CD4-positive, alpha-beta memory T cell (primary cell): Measurements from ENCODE around the gene PSMD1. TPM values are rescaled to one million over a fixed set of nuclear protein-coding genes. Genes with fewer than 3 reads are reported as not detected.

Experiments
- CTCF ChIA-PET: fragments of 350-600 bp; sonication (Branson Sonifier 250); formaldehyde crosslinking; loops from one replicate; lab custom pipeline; 2021; ENCODE audit warnings: inconsistent platforms; ENCODE audit not compliant: partially characterized antibody; lab: Charles Lee
- POLR2A ChIA-PET: fragments of 350-600 bp; sonication (Branson Sonifier 250); formaldehyde crosslinking; loops from one replicate; lab custom pipeline; 2021; ENCODE audit not compliant: partially characterized antibody; lab: Charles Lee
- DNase-seq, 5 donors: peaks; one replicate each; pipeline versions ENCODE4 v3.0.0 to v3.0.0-alpha.2; 2020 to 2022; ENCODE audit warnings: mixed read lengths in 1 of 5
- H3K27ac ChIP-seq: one replicate; pipeline ENCODE4 v1.7.0; 2013; ENCODE audit warnings: low read depth, low read length
- H3K27me3 ChIP-seq: 2 replicates; pipeline ENCODE4 v1.7.0; 2013; ENCODE audit warnings: mild to moderate bottlenecking, low read length, moderate library complexity; ENCODE audit not compliant: insufficient read depth
- H3K36me3 ChIP-seq: 2 replicates; pipeline ENCODE4 v1.7.0; 2013; ENCODE audit warnings: mild to moderate bottlenecking, low read length, moderate library complexity; ENCODE audit not compliant: insufficient read depth
- H3K4me1 ChIP-seq: 2 replicates; pipeline ENCODE4 v1.7.0; 2013; ENCODE audit warnings: mild to moderate bottlenecking, low read length, moderate library complexity; ENCODE audit not compliant: insufficient read depth
- H3K4me3 ChIP-seq, 2 donors: one replicate each; pipeline ENCODE4 v1.7.0; 2013; ENCODE audit warnings: low read length in 2 of 2, mild to moderate bottlenecking in 1 of 2
- H3K9me3 ChIP-seq, 2 donors: one replicate each; pipeline ENCODE4 v1.7.0; 2013; ENCODE audit warnings: low read length in 2 of 2, control low read depth in 1 of 2; ENCODE audit not compliant: control insufficient read depth in 1 of 2
- H3K27ac Mint-ChIP-seq, 7 donors: one replicate each; pipeline ENCODE4 v1.8.0; 2020 to 2021; ENCODE audit warnings: mixed read lengths in 7 of 7, mild to moderate bottlenecking in 6 of 7, inconsistent platforms in 3 of 7, moderate library complexity in 3 of 7
- H3K27me3 Mint-ChIP-seq, 2 donors: one replicate each; pipeline ENCODE4 v1.8.0; 2020 to 2021; ENCODE audit warnings: mixed read lengths in 2 of 2
- H3K36me3 Mint-ChIP-seq, 2 donors: one replicate each; pipeline ENCODE4 v1.8.0; 2020 to 2021; ENCODE audit warnings: mixed read lengths in 2 of 2, inconsistent platforms in 1 of 2, mild to moderate bottlenecking in 1 of 2
- H3K4me1 Mint-ChIP-seq, 4 donors: one replicate each; pipeline ENCODE4 v1.8.0; 2020 to 2021; ENCODE audit warnings: mixed read lengths in 4 of 4, mild to moderate bottlenecking in 1 of 4
- H3K4me3 Mint-ChIP-seq, 8 donors: one replicate each; pipeline ENCODE4 v1.8.0; 2020 to 2021; ENCODE audit warnings: mixed read lengths in 8 of 8, mild to moderate bottlenecking in 7 of 8, moderate library complexity in 6 of 8, inconsistent platforms in 3 of 8
- H3K9me3 Mint-ChIP-seq, 8 donors: one replicate each; pipeline ENCODE4 v1.8.0; 2020 to 2021; ENCODE audit warnings: mixed read lengths in 8 of 8, mild to moderate bottlenecking in 5 of 8, inconsistent platforms in 3 of 8, moderate library complexity in 1 of 8
- intact Hi-C: fragments of 100-400 bp; cut with micrococcal nuclease; formaldehyde crosslinking; loops from one replicate; pipeline ENCODE4 v1.15.1; 2023
- polyA plus RNA-seq, 2 donors: library from polyadenylated mRNA; unstranded; fragments of 300-500 nt; fragmentation: Illumina TruSeq; gene quantifications; one replicate each; pipeline ENCODE4 v1.2.3, GENCODE V29; 2021
- total RNA-seq, 2 experiments: library from RNA; stranded (reverse); gene quantifications; one replicate each; pipeline ENCODE4 v1.2.3, GENCODE V29; 2021

The PSMD1 gene
- total and polyA plus RNA-seq, 4 experiments from 2014 or later = 38.0 to 65.0 (median 52.6) TPM

GRCh38 chr2:231163414-231164095 lies 106.9 kb downstream of the PSMD1 start:
- Mint-ChIP-seq H3K27ac (peak overlapping the region in 1 of 7 donors; percentile 31), H3K36me3 (peaks cover 39 to 71% of the 10 kb centered on the region in 2 donors), H3K27me3 (no peaks in the 10 kb centered on the region), H3K4me1 (peaks cover 5 to 24% (median 13%) of the 10 kb centered on the region in 4 donors), H3K9me3 (no peaks in the 10 kb centered on the region), H3K4me3 (no peak overlapping the region)
- intact Hi-C loops = no loop called here
- no peak overlapping the region for H3K27ac ChIP-seq
- peaks cover 11% of the 10 kb centered on the region for H3K4me1 ChIP-seq
- no peaks in the 10 kb centered on the region for H3K27me3 ChIP-seq
- DNase-seq = no peak
- peaks cover 31% of the 10 kb centered on the region for H3K36me3 ChIP-seq
- CTCF ChIA-PET = interaction anchor here (0.7 kb wide), 1 partner anchor 26 kb away, joined by 3 read pairs; no protein-coding TSS in a partner anchor
- no peaks in the 10 kb centered on the region for H3K9me3 ChIP-seq
- H3K4me3 ChIP-seq = no peak overlapping the region
- POLR2A ChIA-PET = no interaction called here

GRCh38 chr2:231167745-231168459 lies 111.2 kb downstream of the PSMD1 start:
- Mint-ChIP-seq H3K4me1 (peaks cover 0 to 1% (median 0%) of the 10 kb centered on the region in 4 donors), H3K36me3 (peaks cover 55 to 85% of the 10 kb centered on the region in 2 donors), H3K4me3 (no peak overlapping the region), H3K27me3 (no peaks in the 10 kb centered on the region), H3K27ac (peak overlapping the region in 3 of 7 donors; percentile 1 to 61 (median 23)), H3K9me3 (no peaks in the 10 kb centered on the region)
- Histone ChIP-seq H3K9me3 (no peaks in the 10 kb centered on the region), H3K36me3 (peaks cover 50% of the 10 kb centered on the region), H3K4me1 (no peaks in the 10 kb centered on the region), H3K4me3 (no peak overlapping the region), H3K27ac (no peak overlapping the region), H3K27me3 (no peaks in the 10 kb centered on the region)
- no peak for DNase-seq
- intact Hi-C loops = no loop called here
- CTCF ChIA-PET = no interaction called here
- POLR2A ChIA-PET = no interaction called here

DNA sequence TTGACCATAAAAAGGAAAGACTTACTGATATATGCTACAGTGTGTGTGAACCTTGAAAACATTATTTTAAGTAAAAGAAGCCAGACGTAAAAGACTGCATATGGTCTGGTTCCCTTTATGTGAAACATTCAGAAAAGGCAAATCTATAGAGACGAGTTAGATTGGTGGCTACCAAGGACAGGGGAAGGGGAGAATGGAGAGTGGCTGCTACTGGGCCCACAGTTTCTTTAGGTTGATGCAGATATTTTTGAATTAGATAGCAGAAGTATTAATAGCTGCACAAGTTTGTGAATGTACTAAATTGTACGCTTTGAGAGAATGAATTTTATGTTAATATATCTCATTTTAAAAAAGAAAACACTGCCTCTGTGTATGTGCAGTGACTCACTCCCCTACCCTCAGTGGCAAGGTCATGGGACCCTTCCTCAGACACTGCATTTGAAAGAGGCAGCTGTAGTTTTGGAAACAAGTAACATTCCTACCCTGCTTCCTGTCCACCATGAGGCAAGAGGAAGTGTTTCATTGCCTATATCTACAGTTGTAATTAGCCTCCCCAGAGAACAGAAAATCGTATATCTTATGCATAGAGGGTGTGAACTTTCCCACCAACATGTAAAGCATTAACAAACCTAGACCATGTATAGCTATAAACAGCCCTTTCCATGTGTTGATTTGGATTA lies 111.9 kb downstream of the PSMD1 start:
- H3K9me3 Mint-ChIP-seq = no peaks in the 10 kb centered on the region
- DNase-seq = no peak
- Histone ChIP-seq H3K9me3 (no peaks in the 10 kb centered on the region), H3K4me1 (no peaks in the 10 kb centered on the region), H3K27me3 (no peaks in the 10 kb centered on the region), H3K36me3 (peaks cover 50% of the 10 kb centered on the region), H3K27ac (no peak overlapping the region), H3K4me3 (no peak overlapping the region)
- H3K4me1 Mint-ChIP-seq = no peaks in the 10 kb centered on the region
- intact Hi-C loops = no loop called here
- ChIA-PET POLR2A (no interaction called here), CTCF (no interaction called here)
- H3K27me3 Mint-ChIP-seq = no peaks in the 10 kb centered on the region
- H3K27ac Mint-ChIP-seq = peak overlapping the region in 2 of 7 donors; percentile 23 to 61
- H3K36me3 Mint-ChIP-seq = peaks cover 55 to 80% of the 10 kb centered on the region in 2 donors
- no peak overlapping the region for H3K4me3 Mint-ChIP-seq

- peaks cover 46% of the 10 kb centered on the region for H3K36me3 ChIP-seq
- no peaks in the 10 kb centered on the region for H3K27me3 ChIP-seq
- H3K27me3 Mint-ChIP-seq = no peaks in the 10 kb centered on the region
- no peaks in the 10 kb centered on the region for H3K4me1 ChIP-seq
- no peak overlapping the region for H3K27ac ChIP-seq
- ChIA-PET CTCF (no interaction called here), POLR2A (no interaction called here)
- H3K27ac Mint-ChIP-seq = peak overlapping the region in 2 of 7 donors; percentile 13 to 67
- H3K4me3 Mint-ChIP-seq = no peak overlapping the region
- H3K4me1 Mint-ChIP-seq = no peaks in the 10 kb centered on the region
- H3K4me3 ChIP-seq = no peak overlapping the region
- DNase-seq = no peak
- peaks cover 58 to 81% of the 10 kb centered on the region in 2 donors for H3K36me3 Mint-ChIP-seq
- no peaks in the 10 kb centered on the region for H3K9me3 Mint-ChIP-seq
- H3K9me3 ChIP-seq = no peaks in the 10 kb centered on the region
- intact Hi-C loops = no loop called here
Measured at GRCh38 chr2:231169488-231169887, 112.8 kb downstream of the PSMD1 start.

- Mint-ChIP-seq H3K27ac (peak overlapping the region in 1 of 7 donors; percentile 13), H3K4me3 (no peak overlapping the region), H3K36me3 (peaks cover 60 to 81% of the 10 kb centered on the region in 2 donors), H3K27me3 (no peaks in the 10 kb centered on the region), H3K4me1 (no peaks in the 10 kb centered on the region), H3K9me3 (no peaks in the 10 kb centered on the region)
- no peak for DNase-seq
- ChIA-PET CTCF (no interaction called here), POLR2A (no interaction called here)
- Histone ChIP-seq H3K4me3 (no peak overlapping the region), H3K27me3 (no peaks in the 10 kb centered on the region), H3K4me1 (no peaks in the 10 kb centered on the region), H3K27ac (no peak overlapping the region), H3K36me3 (peaks cover 43% of the 10 kb centered on the region), H3K9me3 (no peaks in the 10 kb centered on the region)
- intact Hi-C loops = no loop called here
Measured at GRCh38 chr2:231170055-231170454, 113.4 kb downstream of the PSMD1 start.

GRCh38 chr2:231172025-231172424 lies 115.4 kb downstream of the PSMD1 start:
- no peaks in the 10 kb centered on the region for H3K9me3 Mint-ChIP-seq
- no peak overlapping the region for H3K4me3 Mint-ChIP-seq
- no peaks in the 10 kb centered on the region for H3K27me3 Mint-ChIP-seq
- H3K9me3 ChIP-seq = no peaks in the 10 kb centered on the region
- no peaks in the 10 kb centered on the region for H3K27me3 ChIP-seq
- H3K4me1 ChIP-seq = no peaks in the 10 kb centered on the region
- ChIA-PET POLR2A (no interaction called here), CTCF (no interaction called here)
- DNase-seq = no peak
- H3K27ac Mint-ChIP-seq = no peak overlapping the region
- intact Hi-C loops = no loop called here
- H3K27ac ChIP-seq = no peak overlapping the region
- H3K36me3 Mint-ChIP-seq = peaks cover 52 to 71% of the 10 kb centered on the region in 2 donors
- no peak overlapping the region for H3K4me3 ChIP-seq
- peaks cover 24% of the 10 kb centered on the region for H3K36me3 ChIP-seq
- H3K4me1 Mint-ChIP-seq = no peaks in the 10 kb centered on the region

GRCh38 chr2:231174211-231174651 lies 117.6 kb downstream of the PSMD1 start:
- CTCF ChIA-PET = interaction anchor here (1.0 kb wide), 1 partner anchor 11 kb away, joined by 3 read pairs; no protein-coding TSS in a partner anchor
- H3K4me1 Mint-ChIP-seq = peaks cover 0 to 1% (median 0%) of the 10 kb centered on the region in 4 donors

More at GRCh38 chr2:231174211-231174651, 117.6 kb downstream of the PSMD1 start:
- no peak for DNase-seq
- no peaks in the 10 kb centered on the region for H3K9me3 ChIP-seq
- H3K36me3 ChIP-seq = peaks cover 19% of the 10 kb centered on the region
- intact Hi-C loops = no loop called here
- peaks cover 40 to 52% of the 10 kb centered on the region in 2 donors for H3K36me3 Mint-ChIP-seq
- no peak overlapping the region for H3K4me3 Mint-ChIP-seq
- H3K27ac ChIP-seq = no peak overlapping the region
- POLR2A ChIA-PET = no interaction called here
- no peaks in the 10 kb centered on the region for H3K27me3 ChIP-seq
- no peaks in the 10 kb centered on the region for H3K27me3 Mint-ChIP-seq
- H3K4me1 ChIP-seq = no peaks in the 10 kb centered on the region
- peak overlapping the region in 1 of 7 donors; percentile 28 for H3K27ac Mint-ChIP-seq
- H3K9me3 Mint-ChIP-seq = no peaks in the 10 kb centered on the region
- H3K4me3 ChIP-seq = no peak overlapping the region
